Parathyroid adenoma (tissue), 2 donors: ENCODE data around the gene MAP4K4.

ENCODE experiments used
- H2AFZ ChIP-seq: fragments of 300-600 bp; sonication (generic); one replicate; pipeline ENCODE4 v1.7.0; 2017; ENCODE audit warnings: antibody characterized with exemption, mild to moderate bottlenecking
- H3K27ac ChIP-seq: fragments of 300-600 bp; sonication (generic); one replicate; pipeline ENCODE4 v1.7.0; 2017
- H3K27me3 ChIP-seq: fragments of 300-600 bp; sonication (generic); one replicate; pipeline ENCODE4 v1.7.0; 2017; ENCODE audit warnings: low read length; ENCODE audit not compliant: control insufficient read depth, insufficient read depth
- H3K36me3 ChIP-seq: fragments of 300-600 bp; sonication (generic); one replicate; pipeline ENCODE4 v1.7.0; 2017; ENCODE audit warnings: low read length; ENCODE audit not compliant: control insufficient read depth, insufficient read depth
- H3K4me1 ChIP-seq: fragments of 300-600 bp; sonication (generic); one replicate; pipeline ENCODE4 v1.7.0; 2017; ENCODE audit warnings: control low read depth
- H3K4me2 ChIP-seq: fragments of 300-600 bp; sonication (generic); one replicate; pipeline ENCODE4 v1.7.0; 2017; ENCODE audit warnings: low read length
- H3K4me3 ChIP-seq: fragments of 300-600 bp; sonication (generic); one replicate; pipeline ENCODE4 v1.7.0; 2017; ENCODE audit warnings: low read depth, low read length
- H3K79me2 ChIP-seq: fragments of 300-600 bp; sonication (generic); one replicate; pipeline ENCODE4 v1.7.0; 2017; ENCODE audit warnings: control low read depth
- H3K9ac ChIP-seq: fragments of 300-600 bp; sonication (generic); one replicate; pipeline ENCODE4 v1.7.0; 2017; ENCODE audit warnings: mild to moderate bottlenecking
- H3K9me3 ChIP-seq: fragments of 300-600 bp; sonication (generic); one replicate; pipeline ENCODE4 v1.7.0; 2017; ENCODE audit warnings: low read length; ENCODE audit not compliant: control insufficient read depth
- CTCF ChIP-seq: fragments of 300-600 bp; sonication (generic); IDR thresholded peaks from one replicate; pipeline ENCODE4 v1.7.0; 2017; ENCODE audit warnings: antibody characterized with exemption, mild to moderate bottlenecking
- donor health status: primary hyperparathyroidism.

MAP4K4 gene

GRCh38 chr2:101732773-101733256 is 35.3 kb downstream of the MAP4K4 start:
- Histone ChIP-seq H2AFZ (no peak overlapping the region), H3K4me1 (peaks cover 23% of the 10 kb centered on the region), H3K36me3 (no peaks in the 10 kb centered on the region), H3K9ac (no peak overlapping the region), H3K4me2 (no peak overlapping the region), H3K79me2 (peaks cover 24% of the 10 kb centered on the region), H3K9me3 (no peaks in the 10 kb centered on the region), H3K4me3 (no peak overlapping the region), H3K27ac (no peak overlapping the region), H3K27me3 (no peaks in the 10 kb centered on the region)
- no peak for TF ChIP-seq CTCF

- H3K4me1 ChIP-seq, result peaks cover 23% of the 10 kb centered on the region
- no peaks in the 10 kb centered on the region for H3K27me3 ChIP-seq
- peaks cover 24% of the 10 kb centered on the region for H3K79me2 ChIP-seq
- no peak overlapping the region for H3K27ac ChIP-seq
- H3K36me3 ChIP-seq, result no peaks in the 10 kb centered on the region
- no peak overlapping the region for H2AFZ ChIP-seq
- TF ChIP-seq CTCF, result no peak
- H3K9me3 ChIP-seq, result no peaks in the 10 kb centered on the region
- H3K4me3 ChIP-seq, result no peak overlapping the region
- H3K9ac ChIP-seq, result no peak overlapping the region
- peak overlapping the region; percentile 17 for H3K4me2 ChIP-seq
Measured at GRCh38 chr2:101733257-101733993, 35.9 kb downstream of the MAP4K4 start.

GRCh38 chr2:101734505-101735165 is 37.1 kb downstream of the MAP4K4 start:
- Histone ChIP-seq H3K79me2 (peaks cover 24% of the 10 kb centered on the region), H3K9me3 (no peaks in the 10 kb centered on the region), H3K4me1 (peaks cover 19% of the 10 kb centered on the region), H3K27me3 (no peaks in the 10 kb centered on the region), H3K4me3 (no peak overlapping the region), H3K4me2 (no peak overlapping the region), H2AFZ (no peak overlapping the region), H3K27ac (no peak overlapping the region), H3K36me3 (no peaks in the 10 kb centered on the region), H3K9ac (no peak overlapping the region)
- no peak for TF ChIP-seq CTCF

GRCh38 chr2:101735166-101735533 is 37.6 kb downstream of the MAP4K4 start:
- H3K4me3 ChIP-seq, result no peak overlapping the region
- no peaks in the 10 kb centered on the region for H3K27me3 ChIP-seq
- H3K27ac ChIP-seq, result no peak overlapping the region
- no peak overlapping the region for H2AFZ ChIP-seq
- no peaks in the 10 kb centered on the region for H3K36me3 ChIP-seq
- H3K9me3 ChIP-seq, result no peaks in the 10 kb centered on the region
- no peak overlapping the region for H3K4me2 ChIP-seq
- peaks cover 23% of the 10 kb centered on the region for H3K79me2 ChIP-seq
- H3K4me1 ChIP-seq, result peaks cover 17% of the 10 kb centered on the region
- H3K9ac ChIP-seq, result no peak overlapping the region
- TF ChIP-seq CTCF, result no peak
